Frontal cortex (tissue), 4 donors: Measurements from ENCODE around the gene IL5. TPM values are rescaled to one million over a fixed set of nuclear protein-coding genes. Genes with fewer than 3 reads are reported as not detected.
"Not testable (repeated sequence)": the region's sequence is repeated elsewhere in the genome, so short reads cannot be mapped to it uniquely, and the experiment has no call there.

Experiments used
- DNase-seq, 2 donors: peaks; one replicate each; pipeline ENCODE4 v3.0.0; 2012; ENCODE audit warnings: low spot score in 2 of 2
- FAIRE-seq: peaks from 2 replicates; lab custom pipeline; 2012; peaks lifted over from hg19 to GRCh38; lab: Jason Lieb, UNC
- total RNA-seq: library from RNA; depleted of rRNA; stranded (reverse); fragments of >200 nt; gene quantifications from one replicate; pipeline ENCODE4 v1.2.3, GENCODE V29; 2014
- donor health status: control.
- donor health status: control.
- donor health status: control.

IL5 gene
- total RNA-seq, 1 donor from 2014 or later, result not detected

DNA sequence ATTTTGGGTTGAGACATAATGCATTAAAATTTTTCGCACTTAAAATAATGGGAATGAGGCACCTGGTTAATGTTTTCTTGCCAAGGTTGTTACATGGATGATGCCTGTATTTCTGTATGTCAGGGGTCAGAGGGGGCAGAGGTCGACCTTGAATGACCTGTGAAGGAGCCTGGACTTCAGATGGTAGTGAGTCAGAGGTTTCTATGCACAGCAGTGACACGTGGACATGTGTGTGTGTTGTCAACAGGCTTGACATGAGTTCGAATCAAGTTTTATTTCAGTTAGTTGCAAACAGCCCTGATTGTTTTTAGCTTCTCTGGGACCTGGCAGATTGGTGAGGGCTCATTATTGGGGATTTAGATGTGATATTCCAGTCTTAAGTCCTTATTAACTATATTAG lies 3.6 kb downstream of the IL5 start:
- DNase-seq (no peak), FAIRE-seq (no peak)

GRCh38 chr5:132530946-132531345 lies 12.4 kb downstream of the IL5 start:
- DNase-seq (no peak), FAIRE-seq (no peak)

- no peak for FAIRE-seq
- no peak for DNase-seq
These were observed 14.3 kb downstream of the IL5 start for GRCh38 chr5:132528866-132529634.

DNA sequence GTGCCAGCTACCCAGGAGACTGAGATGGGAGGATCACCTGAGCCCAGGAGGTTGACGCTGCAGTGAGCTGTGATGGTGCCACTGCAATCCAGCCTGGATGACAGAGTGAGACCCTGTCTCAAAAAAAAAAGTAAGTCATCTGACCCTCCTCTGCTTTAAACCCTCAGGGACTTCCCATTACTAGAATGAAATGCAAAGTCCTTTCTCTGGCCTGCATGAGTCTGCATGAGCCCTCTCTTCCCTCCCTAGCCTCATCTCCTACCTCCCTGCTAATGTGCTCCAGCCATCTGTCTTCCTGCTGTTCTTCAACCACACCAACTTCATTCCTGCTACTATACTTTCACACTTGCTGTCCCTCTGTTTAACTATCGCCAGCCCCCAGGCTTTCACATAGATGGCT lies 15.3 kb downstream of the IL5 start:
- FAIRE-seq (no peak), DNase-seq (no peak)

DNA sequence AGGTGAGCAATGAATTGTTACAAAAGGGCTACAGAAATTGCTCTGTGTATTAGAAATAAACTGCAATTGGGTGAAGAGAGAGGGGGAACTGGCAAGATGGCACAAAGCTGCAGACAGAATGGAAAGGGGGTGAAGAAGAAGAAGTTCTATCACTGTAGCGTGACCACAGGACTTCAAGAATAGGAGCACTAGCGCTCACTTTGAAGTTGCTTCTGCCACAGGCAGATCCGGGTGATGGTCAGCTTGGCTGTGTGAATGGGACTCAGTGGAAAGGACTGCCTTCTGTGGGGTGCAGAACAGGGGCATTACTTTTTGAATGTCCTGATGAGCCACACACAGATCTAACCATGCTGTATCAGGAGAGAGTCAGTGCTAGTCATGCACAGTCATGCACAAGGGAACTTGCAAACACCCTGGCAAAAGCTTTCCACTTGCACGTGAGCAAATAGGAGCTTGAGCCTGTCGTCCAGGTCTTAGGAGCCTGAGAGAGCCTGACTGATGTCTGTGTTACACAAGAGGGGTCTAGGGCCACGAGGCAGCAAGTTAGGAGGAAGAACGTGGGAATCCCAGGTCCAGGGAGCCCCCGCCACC lies 16.3 kb downstream of the IL5 start:
- DNase-seq (no peak), FAIRE-seq (no peak)

GRCh38 chr5:132526290-132526973 lies 16.9 kb downstream of the IL5 start:
- DNase-seq, result peak; percentile 20 to 47
- no peak for FAIRE-seq

GRCh38 chr5:132525299-132525724 lies 18.0 kb downstream of the IL5 start:
- no peak for FAIRE-seq
- DNase-seq, result no peak

GRCh38 chr5:132524877-132525276 lies 18.4 kb downstream of the IL5 start:
- FAIRE-seq, DNase-seq: not testable (repeated sequence)

DNA sequence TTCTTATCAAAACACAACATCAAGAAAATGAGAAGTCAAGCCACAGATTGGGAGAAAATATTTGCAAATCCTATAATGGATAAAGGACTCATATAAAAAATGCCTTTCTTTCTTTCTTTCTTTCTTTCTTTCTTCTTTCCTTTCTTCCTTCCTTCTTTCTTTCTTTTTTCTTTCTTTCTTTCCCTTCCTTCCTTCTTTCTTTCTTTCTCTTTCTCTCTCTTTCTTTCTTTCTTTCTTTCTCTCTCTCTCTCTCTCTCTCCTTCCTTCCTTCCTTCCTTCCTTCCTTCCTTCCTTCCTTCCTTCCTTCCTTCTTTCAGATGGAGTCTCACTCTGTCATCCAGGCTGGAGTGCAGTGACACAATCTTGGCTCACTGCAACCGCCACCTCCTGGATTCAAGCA lies 21.3 kb downstream of the IL5 start:
- not testable (repeated sequence) for FAIRE-seq, DNase-seq

- FAIRE-seq, DNase-seq: not testable (repeated sequence)
These were observed 29.5 kb downstream of the IL5 start for GRCh38 chr5:132513618-132514336.

DNA sequence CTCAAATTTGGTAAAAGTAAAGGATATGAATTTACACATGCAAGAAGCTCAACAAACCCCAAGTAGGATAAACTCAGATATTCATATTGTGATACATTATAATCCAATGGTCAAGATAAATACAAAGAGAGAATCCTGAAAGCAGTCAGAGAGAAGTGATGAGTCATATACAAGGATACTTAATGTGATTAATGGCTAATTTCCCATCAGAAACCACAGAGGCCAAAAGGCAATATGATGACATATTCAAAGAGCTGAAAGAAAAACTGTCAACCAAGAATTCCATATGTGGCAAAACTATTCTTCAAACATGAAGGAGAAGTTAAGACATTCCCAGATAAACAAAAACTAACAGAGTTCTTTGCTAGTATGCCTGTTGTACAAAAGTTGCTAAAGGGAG lies 33.2 kb downstream of the IL5 start:
- FAIRE-seq (no peak), DNase-seq (no peak)

DNA sequence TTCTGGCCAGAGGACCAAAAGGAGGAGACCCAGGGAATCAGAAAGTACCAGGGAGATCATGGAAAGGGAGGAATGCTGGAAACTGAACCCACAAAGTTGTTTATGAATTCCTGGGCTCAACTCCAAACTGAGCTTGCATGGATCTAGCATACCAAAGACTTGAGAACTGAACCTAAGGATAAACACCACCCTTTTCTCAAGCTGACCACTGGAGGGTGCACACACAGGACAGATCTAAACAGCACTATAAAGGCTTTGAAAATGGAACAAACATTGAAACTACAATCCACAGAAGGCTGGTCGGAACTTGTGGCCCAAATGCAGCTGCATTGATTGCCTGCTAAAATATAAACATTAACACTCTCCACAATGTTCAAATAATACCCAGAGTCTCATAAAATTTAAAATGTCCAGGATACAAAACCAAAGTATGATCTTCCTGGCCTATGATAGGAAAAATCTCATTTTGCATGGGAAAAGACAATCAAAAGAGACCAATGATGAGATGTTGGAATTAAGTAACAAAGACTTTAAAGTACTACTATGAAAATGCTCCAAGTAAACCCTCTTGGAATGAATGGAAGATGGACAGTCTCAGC lies 37.1 kb downstream of the IL5 start:
- DNase-seq (peak in 1 of 2 donors; percentile 47), FAIRE-seq (no peak)

DNA sequence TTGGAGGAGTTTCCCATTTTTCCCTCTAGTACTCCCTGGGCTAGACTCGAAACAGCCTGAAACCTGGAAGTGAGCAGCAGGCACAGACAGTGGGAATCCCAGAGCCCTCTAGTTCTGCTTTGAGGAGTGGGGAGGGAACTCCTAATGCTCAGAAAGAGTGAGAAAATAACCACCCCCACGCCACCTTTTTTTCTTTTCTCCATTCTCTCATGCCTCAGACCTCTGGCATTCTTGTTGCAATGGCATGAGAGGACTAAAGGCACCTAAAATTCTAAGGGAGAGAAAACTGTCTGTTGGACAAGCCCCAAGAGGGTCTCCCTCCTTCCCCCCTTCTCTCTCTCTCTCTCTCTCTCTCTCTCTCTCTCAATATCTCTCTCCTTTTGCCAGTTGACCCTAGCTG lies 37.7 kb downstream of the IL5 start:
- FAIRE-seq (no peak), DNase-seq (no peak)

DNA sequence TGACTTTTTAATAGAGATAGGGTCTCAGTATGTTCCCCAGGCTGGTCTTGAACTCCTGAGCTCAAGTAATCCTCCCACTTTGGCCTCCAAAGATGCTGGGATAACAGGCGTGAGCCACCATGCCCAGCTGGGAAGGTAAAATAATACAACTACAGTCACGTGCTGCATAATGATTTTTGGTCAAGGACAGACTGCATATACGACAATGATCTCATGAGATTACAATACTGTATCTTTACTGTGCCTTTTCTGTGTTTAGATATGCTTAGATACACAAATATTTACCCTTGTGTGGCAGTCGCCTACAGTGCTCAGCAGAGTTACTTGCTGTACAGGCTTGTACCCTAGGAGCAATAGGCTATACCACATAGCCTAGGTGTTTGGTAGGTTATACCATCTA lies 38.6 kb downstream of the IL5 start:
- no peak for FAIRE-seq
- DNase-seq, result no peak

- DNase-seq (no peak), FAIRE-seq (no peak)
These were observed 40.1 kb downstream of the IL5 start for GRCh38 chr5:132503244-132503643.

GRCh38 chr5:132501961-132502931 lies 41.1 kb downstream of the IL5 start:
- no peak for FAIRE-seq
- no peak for DNase-seq

DNA sequence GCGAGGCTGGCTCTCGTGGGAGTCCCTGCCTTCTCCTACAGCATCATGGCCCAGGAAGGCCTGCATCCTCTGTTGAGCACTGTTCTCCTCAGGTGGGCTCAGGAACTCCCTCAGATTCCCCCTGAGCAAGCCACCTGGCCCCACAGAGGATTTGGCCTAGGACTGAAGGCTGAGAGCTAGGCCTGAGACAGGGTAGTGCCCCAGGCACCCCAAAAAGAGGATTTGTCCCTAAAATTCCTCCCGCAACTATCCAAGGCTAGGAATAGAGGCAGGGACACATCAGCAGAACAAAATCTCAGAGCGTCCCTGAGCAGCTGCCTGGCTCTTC lies 41.7 kb downstream of the IL5 start:
- DNase-seq, result no peak
- FAIRE-seq, result no peak

DNA sequence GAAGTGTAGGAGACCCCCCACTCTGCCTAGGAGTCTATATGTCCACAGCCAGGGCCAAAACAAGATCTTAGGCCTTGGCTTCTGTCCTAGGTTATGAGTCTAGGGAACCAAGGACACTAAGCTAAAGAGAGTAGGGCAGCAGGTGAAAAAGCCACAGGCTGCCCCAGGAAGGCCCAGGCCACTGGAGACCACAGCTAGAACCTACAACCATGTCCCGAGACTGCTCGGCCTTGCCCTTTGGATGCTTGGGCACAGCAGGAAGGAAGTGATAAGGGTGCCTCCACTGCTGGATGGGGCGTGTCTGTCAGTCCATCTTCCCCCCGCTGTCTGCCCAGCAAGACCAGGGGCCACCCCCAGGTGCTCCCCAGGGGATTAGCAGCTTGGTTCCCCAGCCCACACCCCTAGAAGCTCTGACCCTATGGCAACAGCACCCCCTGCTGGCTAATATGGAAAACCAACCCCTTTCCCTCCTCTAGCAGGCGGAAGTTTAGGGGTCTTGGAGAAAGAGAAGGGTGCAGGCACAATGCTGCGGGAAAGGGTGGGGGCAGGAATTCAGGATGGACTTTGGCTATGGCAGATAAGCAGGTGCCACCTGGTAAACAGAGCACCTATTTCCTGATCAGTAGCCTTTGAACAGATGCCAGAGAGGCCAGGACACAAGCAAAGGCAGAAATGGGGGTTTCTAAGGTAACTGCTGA lies 42.2 kb downstream of the IL5 start:
- DNase-seq, result peak; percentile 54 to 63
- FAIRE-seq, result no peak
